Loucy (cell line): ENCODE data around the gene TMEM184A.

Source experiments
- EZH2phosphoT487 ChIP-seq: fragments of 200-600 bp; IDR thresholded peaks from 2 replicates; pipeline ENCODE4 v1.6.1; 2018; ENCODE audit warnings: antibody characterized with exemption, mild to moderate bottlenecking, moderate library complexity, borderline replicate concordance
- TF ChIP-seq, protein P1 (sequence below): fragments of 200-600 bp; sonication (generic); conservative IDR thresholded peaks from 2 replicates; pipeline ENCODE4 v1.5.1; 2014; ENCODE audit warnings: mild to moderate bottlenecking, antibody characterized with exemption, low read length

DNA sequence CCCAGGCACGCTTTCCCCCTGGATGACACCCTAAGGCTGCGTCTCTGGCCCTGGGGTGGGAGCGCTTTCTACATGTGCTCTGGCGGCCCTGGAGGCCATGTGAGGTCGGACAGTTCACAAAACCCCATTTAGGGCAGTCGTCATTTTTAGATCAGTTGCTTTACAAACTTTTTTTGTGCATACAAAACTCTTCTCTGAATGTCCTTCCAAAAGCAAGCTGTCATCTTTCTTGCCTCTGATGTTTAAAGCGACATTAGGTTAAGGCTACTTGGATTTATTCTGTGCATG, 19.6 kb downstream of the TMEM184A start:
- TF ChIP-seq, protein P1, sequence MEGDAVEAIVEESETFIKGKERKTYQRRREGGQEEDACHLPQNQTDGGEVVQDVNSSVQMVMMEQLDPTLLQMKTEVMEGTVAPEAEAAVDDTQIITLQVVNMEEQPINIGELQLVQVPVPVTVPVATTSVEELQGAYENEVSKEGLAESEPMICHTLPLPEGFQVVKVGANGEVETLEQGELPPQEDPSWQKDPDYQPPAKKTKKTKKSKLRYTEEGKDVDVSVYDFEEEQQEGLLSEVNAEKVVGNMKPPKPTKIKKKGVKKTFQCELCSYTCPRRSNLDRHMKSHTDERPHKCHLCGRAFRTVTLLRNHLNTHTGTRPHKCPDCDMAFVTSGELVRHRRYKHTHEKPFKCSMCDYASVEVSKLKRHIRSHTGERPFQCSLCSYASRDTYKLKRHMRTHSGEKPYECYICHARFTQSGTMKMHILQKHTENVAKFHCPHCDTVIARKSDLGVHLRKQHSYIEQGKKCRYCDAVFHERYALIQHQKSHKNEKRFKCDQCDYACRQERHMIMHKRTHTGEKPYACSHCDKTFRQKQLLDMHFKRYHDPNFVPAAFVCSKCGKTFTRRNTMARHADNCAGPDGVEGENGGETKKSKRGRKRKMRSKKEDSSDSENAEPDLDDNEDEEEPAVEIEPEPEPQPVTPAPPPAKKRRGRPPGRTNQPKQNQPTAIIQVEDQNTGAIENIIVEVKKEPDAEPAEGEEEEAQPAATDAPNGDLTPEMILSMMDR: no peak
- TF ChIP-seq EZH2phosphoT487: no peak
